SK-N-SH treated with all-trans-retinoic acid at 6 μM for 48 hours (cell line): ENCODE data around the gene MYD88.
"Not testable (repeated sequence)": the region's sequence is repeated elsewhere in the genome, so short reads cannot be mapped to it uniquely, and the experiment has no call there.

ENCODE experiments used
- ATAC-seq: fragments of 200-7000 bp; cut with Tn5 transposase; 3 replicates; pipeline ENCODE4 v1.9.1; 2020; ENCODE audit warnings: mild to moderate bottlenecking, moderate library complexity
- ARNTL ChIP-seq: fragments of 450-650 bp; formaldehyde crosslinking; IDR thresholded peaks from 2 replicates; pipeline ENCODE4 v1.5.0; 2020; ENCODE audit warnings: low read depth, mild to moderate bottlenecking, moderate library complexity, borderline replicate concordance
- BACH2 ChIP-seq: fragments of 250-450 bp; sonication (Bioruptor Pico); IDR thresholded peaks from 2 replicates; pipeline ENCODE4 v1.9.0; 2021; ENCODE audit warnings: mild to moderate bottlenecking, borderline replicate concordance
- CSDC2 ChIP-seq: fragments of 250-450 bp; sonication (Bioruptor Pico); IDR thresholded peaks from 2 replicates; pipeline ENCODE4 v1.5.0; 2020; ENCODE audit warnings: mild to moderate bottlenecking, moderate library complexity
- GLIS3 ChIP-seq: fragments of 250-450 bp; sonication (Bioruptor Pico); IDR thresholded peaks from 2 replicates; pipeline ENCODE4 v1.5.0; 2020; ENCODE audit warnings: mild to moderate bottlenecking, moderate library complexity
- ISL1 ChIP-seq: fragments of 250-450 bp; sonication (Bioruptor Pico); IDR thresholded peaks from 2 replicates; pipeline ENCODE4 v2.1.2; 2022; ENCODE audit warnings: mild to moderate bottlenecking, moderate library complexity
- OSR1 ChIP-seq: fragments of 250-450 bp; sonication (Bioruptor Pico); IDR thresholded peaks from 2 replicates; pipeline ENCODE4 v1.8.0; 2022; ENCODE audit warnings: moderate library complexity, mild to moderate bottlenecking, inconsistent platforms
- RARB ChIP-seq: fragments of 250-450 bp; sonication (Bioruptor Pico); IDR thresholded peaks from 2 replicates; pipeline ENCODE4 v1.8.0; 2021; ENCODE audit warnings: mild to moderate bottlenecking, moderate library complexity
- SNAI2 ChIP-seq: fragments of 250-450 bp; sonication (Bioruptor Pico); IDR thresholded peaks from 2 replicates; pipeline ENCODE4 v1.5.0; 2020; ENCODE audit warnings: mild to moderate bottlenecking, moderate library complexity
- TCF4 ChIP-seq: fragments of 250-450 bp; sonication (Bioruptor Pico); IDR thresholded peaks from 2 replicates; pipeline ENCODE4 v1.8.0; 2021; ENCODE audit warnings: mild to moderate bottlenecking, moderate library complexity, borderline replicate concordance
- TOX ChIP-seq: fragments of 250-450 bp; sonication (Bioruptor Pico); IDR thresholded peaks from 2 replicates; pipeline ENCODE4 v1.8.0; 2021; ENCODE audit warnings: mild to moderate bottlenecking, moderate library complexity, borderline replicate concordance
- ZC3H10 ChIP-seq: fragments of 250-450 bp; sonication (Bioruptor Pico); IDR thresholded peaks from 2 replicates; pipeline ENCODE4 v1.5.1; 2021; ENCODE audit warnings: mild to moderate bottlenecking, moderate library complexity
- ZFP3 ChIP-seq: fragments of 250-450 bp; sonication (Bioruptor Pico); IDR thresholded peaks from 2 replicates; pipeline ENCODE4 v1.5.0; 2020; ENCODE audit warnings: mild to moderate bottlenecking, moderate library complexity
- ZFP30 ChIP-seq: fragments of 450-650 bp; formaldehyde crosslinking; IDR thresholded peaks from 2 replicates; pipeline ENCODE4 v1.5.0; 2022; ENCODE audit warnings: mild to moderate bottlenecking, moderate library complexity
- ZNF565 ChIP-seq: fragments of 450-650 bp; formaldehyde crosslinking; conservative IDR thresholded peaks from 2 replicates; pipeline ENCODE4 v1.5.0; 2020; ENCODE audit warnings: low read depth, mild to moderate bottlenecking, moderate library complexity
- ZNF70 ChIP-seq: fragments of 450-650 bp; formaldehyde crosslinking; IDR thresholded peaks from 2 replicates; pipeline ENCODE4 v1.5.0; 2020; ENCODE audit warnings: mild to moderate bottlenecking, moderate library complexity
- TF ChIP-seq, protein P1 (sequence below): fragments of 250-450 bp; sonication (Bioruptor Pico); IDR thresholded peaks from 2 replicates; pipeline ENCODE4 v1.5.1; 2021; ENCODE audit warnings: mild to moderate bottlenecking, moderate library complexity
- TF ChIP-seq, protein P2 (sequence below): fragments of 250-450 bp; sonication (Bioruptor Pico); IDR thresholded peaks from 2 replicates; pipeline ENCODE4 v1.5.1; 2020; ENCODE audit warnings: low read depth, mild to moderate bottlenecking, moderate library complexity
- TF ChIP-seq, protein P3 (sequence below): fragments of 250-450 bp; sonication (Bioruptor Pico); IDR thresholded peaks from 2 replicates; pipeline ENCODE4 v1.8.0; 2021; ENCODE audit warnings: low read depth, mild to moderate bottlenecking, moderate library complexity, borderline replicate concordance

The MYD88 gene

DNA sequence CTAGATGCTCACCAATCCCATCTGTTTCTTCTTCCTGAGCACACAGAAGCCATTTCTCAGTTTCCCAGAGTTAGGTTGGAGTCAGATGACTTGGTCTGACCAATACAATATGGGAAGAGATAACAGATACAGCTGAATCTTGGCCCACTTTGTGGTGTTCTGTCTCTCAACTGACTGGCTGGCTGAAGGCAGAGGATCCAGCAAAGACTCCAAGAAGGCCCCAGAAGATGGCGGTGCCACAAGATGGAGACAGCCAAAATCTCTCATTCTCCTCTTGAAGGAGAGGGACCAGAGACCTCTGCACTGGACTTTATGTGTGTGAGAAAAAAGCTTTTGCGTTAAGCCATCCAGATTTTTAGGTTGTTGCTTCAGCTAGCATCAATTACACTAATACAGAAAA lies 18.7 kb downstream of the MYD88 start:
- TF ChIP-seq, protein P1, sequence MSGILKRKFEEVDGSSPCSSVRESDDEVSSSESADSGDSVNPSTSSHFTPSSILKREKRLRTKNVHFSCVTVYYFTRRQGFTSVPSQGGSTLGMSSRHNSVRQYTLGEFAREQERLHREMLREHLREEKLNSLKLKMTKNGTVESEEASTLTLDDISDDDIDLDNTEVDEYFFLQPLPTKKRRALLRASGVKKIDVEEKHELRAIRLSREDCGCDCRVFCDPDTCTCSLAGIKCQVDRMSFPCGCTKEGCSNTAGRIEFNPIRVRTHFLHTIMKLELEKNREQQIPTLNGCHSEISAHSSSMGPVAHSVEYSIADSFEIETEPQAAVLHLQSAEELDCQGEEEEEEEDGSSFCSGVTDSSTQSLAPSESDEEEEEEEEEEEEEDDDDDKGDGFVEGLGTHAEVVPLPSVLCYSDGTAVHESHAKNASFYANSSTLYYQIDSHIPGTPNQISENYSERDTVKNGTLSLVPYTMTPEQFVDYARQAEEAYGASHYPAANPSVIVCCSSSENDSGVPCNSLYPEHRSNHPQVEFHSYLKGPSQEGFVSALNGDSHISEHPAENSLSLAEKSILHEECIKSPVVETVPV, result no peak
- no peak for ATAC-seq

DNA sequence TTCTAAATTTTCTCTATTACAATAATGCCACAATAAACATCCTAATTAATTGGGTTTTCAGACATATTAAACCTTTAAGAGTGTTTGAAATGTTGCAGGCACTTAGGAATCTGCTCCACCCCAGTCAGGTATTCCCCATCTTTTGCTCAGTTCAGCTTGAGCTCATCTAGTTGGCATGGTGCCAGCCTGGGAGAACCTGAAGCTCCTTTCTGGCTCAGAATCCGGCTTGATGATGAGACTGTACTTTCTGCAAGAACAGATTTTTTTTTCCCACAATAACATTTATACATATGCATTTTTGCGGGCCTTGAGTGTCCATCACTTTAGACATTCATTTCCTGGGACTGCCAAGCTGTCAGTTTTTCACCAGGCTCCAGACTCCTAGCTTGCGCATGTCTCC lies 19.1 kb downstream of the MYD88 start:
- no peak for TF ChIP-seq OSR1 (CRISPR knock-in tag)
- no peak for TF ChIP-seq RARB (CRISPR knock-in tag)
- TF ChIP-seq, protein P2, sequence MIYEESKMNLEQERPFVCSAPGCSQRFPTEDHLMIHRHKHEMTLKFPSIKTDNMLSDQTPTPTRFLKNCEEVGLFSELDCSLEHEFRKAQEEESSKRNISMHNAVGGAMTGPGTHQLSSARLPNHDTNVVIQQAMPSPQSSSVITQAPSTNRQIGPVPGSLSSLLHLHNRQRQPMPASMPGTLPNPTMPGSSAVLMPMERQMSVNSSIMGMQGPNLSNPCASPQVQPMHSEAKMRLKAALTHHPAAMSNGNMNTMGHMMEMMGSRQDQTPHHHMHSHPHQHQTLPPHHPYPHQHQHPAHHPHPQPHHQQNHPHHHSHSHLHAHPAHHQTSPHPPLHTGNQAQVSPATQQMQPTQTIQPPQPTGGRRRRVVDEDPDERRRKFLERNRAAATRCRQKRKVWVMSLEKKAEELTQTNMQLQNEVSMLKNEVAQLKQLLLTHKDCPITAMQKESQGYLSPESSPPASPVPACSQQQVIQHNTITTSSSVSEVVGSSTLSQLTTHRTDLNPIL (CRISPR knock-in tag), result no peak
- no peak for TF ChIP-seq TOX (CRISPR knock-in tag)
- no peak for TF ChIP-seq ZFP30 (CRISPR knock-in tag)
- no peak for TF ChIP-seq TCF4 (CRISPR knock-in tag)
- TF ChIP-seq ISL1 (CRISPR knock-in tag), result peak; percentile 17; the same call in 1 of the 2 replicates
- TF ChIP-seq GLIS3 (CRISPR knock-in tag), result no peak
- no peak for ATAC-seq

DNA sequence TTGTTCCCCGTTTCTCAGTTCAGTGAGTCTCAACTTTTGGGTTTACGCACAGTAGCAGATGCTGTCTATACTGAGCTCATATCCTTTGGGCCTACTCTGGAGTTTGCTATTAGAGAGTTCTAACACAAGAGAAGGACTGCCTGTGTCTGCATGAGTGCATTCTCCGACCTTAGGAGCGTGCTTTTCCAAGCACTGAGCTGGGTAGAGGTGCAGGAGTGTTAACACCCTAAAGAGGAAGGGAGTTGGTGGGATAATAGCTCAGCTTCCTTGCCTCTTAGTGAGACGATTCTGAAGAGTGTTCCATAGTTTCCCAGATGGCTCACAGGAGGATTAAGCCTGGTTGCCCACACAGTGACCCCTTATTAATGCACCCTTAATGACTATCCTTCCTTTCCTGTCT lies 20.0 kb downstream of the MYD88 start:
- no peak for TF ChIP-seq ZFP3 (CRISPR knock-in tag)
- TF ChIP-seq, protein P1, result no peak
- TF ChIP-seq ARNTL (CRISPR knock-in tag), result no peak
- TF ChIP-seq ZC3H10, result no peak
- TF ChIP-seq RARB (CRISPR knock-in tag), result no peak
- no peak for TF ChIP-seq GLIS3 (CRISPR knock-in tag)
- no peak for TF ChIP-seq TCF4 (CRISPR knock-in tag)
- TF ChIP-seq, protein P3, sequence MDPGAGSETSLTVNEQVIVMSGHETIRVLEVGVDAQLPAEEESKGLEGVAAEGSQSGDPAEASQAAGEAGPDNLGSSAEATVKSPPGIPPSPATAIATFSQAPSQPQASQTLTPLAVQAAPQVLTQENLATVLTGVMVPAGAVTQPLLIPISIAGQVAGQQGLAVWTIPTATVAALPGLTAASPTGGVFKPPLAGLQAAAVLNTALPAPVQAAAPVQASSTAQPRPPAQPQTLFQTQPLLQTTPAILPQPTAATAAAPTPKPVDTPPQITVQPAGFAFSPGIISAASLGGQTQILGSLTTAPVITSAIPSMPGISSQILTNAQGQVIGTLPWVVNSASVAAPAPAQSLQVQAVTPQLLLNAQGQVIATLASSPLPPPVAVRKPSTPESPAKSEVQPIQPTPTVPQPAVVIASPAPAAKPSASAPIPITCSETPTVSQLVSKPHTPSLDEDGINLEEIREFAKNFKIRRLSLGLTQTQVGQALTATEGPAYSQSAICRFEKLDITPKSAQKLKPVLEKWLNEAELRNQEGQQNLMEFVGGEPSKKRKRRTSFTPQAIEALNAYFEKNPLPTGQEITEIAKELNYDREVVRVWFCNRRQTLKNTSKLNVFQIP, result no peak
- TF ChIP-seq ZNF70 (CRISPR knock-in tag), result no peak
- ATAC-seq, result no peak

DNA sequence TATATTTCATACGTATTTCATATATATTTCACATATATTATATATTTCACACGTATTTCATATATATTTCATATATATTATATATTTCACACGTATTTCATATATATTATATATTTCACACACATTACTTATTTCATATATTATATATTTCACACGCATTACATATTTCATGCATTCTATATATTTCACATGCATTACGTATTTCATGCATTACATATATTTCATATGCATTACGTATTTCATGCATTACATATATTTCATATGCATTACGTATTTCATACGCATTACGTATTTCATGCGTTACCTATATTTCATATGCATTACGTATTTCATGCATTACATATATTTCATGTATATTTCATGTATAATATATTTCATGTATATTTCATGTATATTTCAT lies 22.2 kb downstream of the MYD88 start:
- not testable (repeated sequence) for ATAC-seq

DNA sequence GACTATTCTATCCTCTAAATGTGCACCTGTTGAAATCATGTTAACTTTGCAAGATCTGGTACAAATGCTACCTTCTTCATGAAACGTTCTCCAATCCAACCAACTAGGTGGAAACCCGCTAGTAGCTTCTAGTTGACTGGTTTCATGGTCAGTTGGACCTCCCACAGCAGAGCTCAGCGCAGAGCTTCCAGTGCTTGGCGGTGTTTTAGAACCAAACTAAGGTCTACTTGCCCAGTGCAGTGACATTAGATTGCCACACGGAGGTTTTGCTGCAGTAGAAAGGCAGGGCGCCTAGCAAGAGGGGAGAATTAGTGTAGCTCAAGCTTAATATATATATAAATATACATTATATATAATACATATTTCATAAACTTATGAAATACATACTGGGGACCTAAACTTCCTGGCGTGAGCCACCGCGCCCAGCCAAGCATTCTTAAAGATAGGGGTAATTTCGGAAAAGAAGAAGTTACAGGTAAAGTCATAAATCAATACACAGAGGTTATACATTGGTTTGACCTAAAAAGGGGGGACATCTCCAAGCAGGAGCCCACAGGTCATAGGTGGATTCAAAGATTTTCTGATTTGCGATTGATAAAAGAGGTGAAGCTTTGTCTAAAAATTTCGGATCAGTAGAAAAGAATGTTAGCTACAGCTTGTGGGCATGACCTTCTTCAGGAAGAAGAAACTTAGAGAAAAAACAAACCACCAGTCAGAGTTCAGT lies 24.8 kb downstream of the MYD88 start:
- TF ChIP-seq ZC3H10 (no peak), ZNF565 (no peak), TCF4 (CRISPR knock-in tag) (no peak), CSDC2 (no peak), GLIS3 (CRISPR knock-in tag) (no peak), ISL1 (CRISPR knock-in tag) (no peak), TOX (CRISPR knock-in tag) (no peak), BACH2 (CRISPR knock-in tag) (no peak), SNAI2 (CRISPR knock-in tag) (no peak)
- TF ChIP-seq, protein P1, result no peak
- TF ChIP-seq, protein P2 (CRISPR knock-in tag), result no peak
- TF ChIP-seq, protein P3, result no peak
- ATAC-seq, result no peak
